Measurements from ENCODE around the gene SCARB1. TPM values are rescaled to one million over a fixed set of nuclear protein-coding genes. Genes with fewer than 3 reads are reported as not detected.

The SCARB1 gene
- total and polyA plus RNA-seq, 2 donors (not counting 3 experiments of a cell fraction or from before 2014, with no cell fraction given), result 125 to 141 TPM

DNA sequence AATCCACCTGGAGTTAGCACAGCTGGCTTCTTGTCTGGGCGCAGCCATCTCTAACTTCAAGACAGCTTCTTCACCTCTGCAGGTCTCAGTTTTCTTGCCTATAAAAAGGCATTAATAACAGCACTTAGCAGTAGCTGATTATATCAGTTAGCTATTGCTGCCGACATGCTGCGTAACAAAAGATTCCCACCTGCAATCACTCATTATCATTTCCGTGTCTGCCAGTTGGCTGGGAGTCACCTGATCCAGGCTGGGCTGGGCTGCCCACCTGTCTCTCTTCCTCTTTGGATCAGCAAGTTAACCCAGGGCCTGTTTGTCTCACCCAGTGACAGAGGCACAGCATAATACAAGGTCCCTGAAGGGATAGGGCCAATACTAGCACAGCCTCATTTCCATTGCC, 109.7 kb downstream of the SCARB1 start:
- no peaks in the 10 kb centered on the region for H3K9me1 ChIP-seq (replicated peaks; ENCODE audit: control insufficient read depth, extremely low read depth, insufficient read depth, low read length)
- dilution Hi-C loops (cut with MboI; ENCODE audit: extremely low pct_ligation_motif_present, low sequenced_read_pairs) (no loop called here), intact Hi-C loops (cut with micrococcal nuclease) (no loop called here)
- FAIRE-seq (no peak), DNase-seq (ENCODE audit: low read depth, low spot score) (no peak)
- no peaks in the 10 kb centered on the region for H4K20me1 ChIP-seq (replicated peaks; ENCODE audit: control insufficient read depth, extremely low read depth, insufficient read depth, low read length)
- CTCF ChIA-PET, result interaction anchor here (1.4 kb wide), 1 partner anchor 235 kb away, joined by 3 read pairs; no protein-coding TSS in a partner anchor
- no peak overlapping the region for H3K9ac ChIP-seq (replicated peaks; ENCODE audit: extremely low read depth, insufficient read depth, low read length)
- no peak overlapping the region for H3K27ac ChIP-seq (ENCODE audit: insufficient read depth, low read depth, low read length)
- no peak overlapping the region for H3K4me2 ChIP-seq (ENCODE audit: insufficient read depth, low read length)
- no TSS peak for BruUV-seq (replicated peaks)
- no peaks in the 10 kb centered on the region for H3K36me3 ChIP-seq (ENCODE audit: control insufficient read depth in 2 of 2, extremely low read depth in 1 of 2, insufficient read depth in 2 of 2, low read length in 2 of 2)
- no peaks in the 10 kb centered on the region for H3K79me2 ChIP-seq (ENCODE audit: control insufficient read depth, insufficient read depth, low read length)
- no peaks in the 10 kb centered on the region for H3K9me3 ChIP-seq (replicated peaks; ENCODE audit: control insufficient read depth, insufficient read depth, low read length)
- no peak overlapping the region for H3K4me3 ChIP-seq (replicated peaks in 1 of 3; ENCODE audit: insufficient read depth in 1 of 3, low read depth in 1 of 3, low read length in 3 of 3)
- TF ChIP-seq POLR2A (IDR thresholded peaks at IDR 0.05; ENCODE audit: low read depth, low read length) (no peak), MYC (IDR thresholded peaks at IDR 0.05; ENCODE audit: low read depth, low read length) (no peak), GATA2 (IDR thresholded peaks at IDR 0.05; ENCODE audit: insufficient read depth, insufficient read length, low read depth, low read length) (no peak)
- no peak overlapping the region for H2AFZ ChIP-seq (ENCODE audit: low read depth, low read length)
- H3K27me3 ChIP-seq (ENCODE audit: control insufficient read depth in 2 of 2, insufficient read depth in 2 of 2, low read length in 2 of 2), result peaks cover 0 to 4% of the 10 kb centered on the region in 2 experiments
- H3K4me1 ChIP-seq (ENCODE audit: control insufficient read depth, extremely low read depth, insufficient read depth, low read length), result no peaks in the 10 kb centered on the region
- POLR2A ChIA-PET, result no interaction called here

DNA sequence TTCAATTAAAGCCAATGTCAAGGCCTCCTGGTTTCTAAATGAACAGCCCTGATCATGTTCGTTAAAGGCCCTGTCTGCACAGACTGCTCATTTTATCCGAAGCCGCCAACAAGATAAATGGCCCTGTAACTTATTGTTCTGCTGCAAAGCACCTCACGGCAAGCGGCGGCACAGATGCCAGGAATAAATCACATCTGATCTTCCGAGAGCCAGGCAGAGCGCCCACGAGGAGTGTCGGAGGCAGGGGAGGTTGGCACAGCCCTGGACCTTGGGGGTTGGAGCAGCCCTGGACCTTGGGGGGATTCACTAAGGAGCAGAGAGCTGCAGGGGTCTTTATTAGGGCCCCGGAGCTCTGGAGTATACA, 110.5 kb downstream of the SCARB1 start:
- Histone ChIP-seq H3K4me3 (replicated peaks in 1 of 3; ENCODE audit: insufficient read depth in 1 of 3, low read depth in 1 of 3, low read length in 3 of 3) (no peak overlapping the region), H2AFZ (ENCODE audit: low read depth, low read length) (no peak overlapping the region), H3K9me3 (replicated peaks; ENCODE audit: control insufficient read depth, insufficient read depth, low read length) (no peaks in the 10 kb centered on the region), H3K9ac (replicated peaks; ENCODE audit: extremely low read depth, insufficient read depth, low read length) (no peak overlapping the region), H4K20me1 (replicated peaks; ENCODE audit: control insufficient read depth, extremely low read depth, insufficient read depth, low read length) (no peaks in the 10 kb centered on the region), H3K36me3 (ENCODE audit: control insufficient read depth in 2 of 2, extremely low read depth in 1 of 2, insufficient read depth in 2 of 2, low read length in 2 of 2) (no peaks in the 10 kb centered on the region), H3K27ac (ENCODE audit: insufficient read depth, low read depth, low read length) (no peak overlapping the region), H3K79me2 (ENCODE audit: control insufficient read depth, insufficient read depth, low read length) (no peaks in the 10 kb centered on the region), H3K9me1 (replicated peaks; ENCODE audit: control insufficient read depth, extremely low read depth, insufficient read depth, low read length) (no peaks in the 10 kb centered on the region), H3K4me2 (ENCODE audit: insufficient read depth, low read length) (no peak overlapping the region), H3K4me1 (ENCODE audit: control insufficient read depth, extremely low read depth, insufficient read depth, low read length) (no peaks in the 10 kb centered on the region), H3K27me3 (ENCODE audit: control insufficient read depth in 2 of 2, insufficient read depth in 2 of 2, low read length in 2 of 2) (peaks cover 0 to 4% of the 10 kb centered on the region in 2 experiments)
- no peak for FAIRE-seq
- CTCF ChIA-PET, result no interaction called here
- POLR2A ChIA-PET, result no interaction called here
- dilution Hi-C loops (cut with MboI; ENCODE audit: extremely low pct_ligation_motif_present, low sequenced_read_pairs) (no loop called here), intact Hi-C loops (cut with micrococcal nuclease) (no loop called here)
- no peak for DNase-seq (ENCODE audit: low read depth, low spot score)
- TF ChIP-seq, protein P1, sequence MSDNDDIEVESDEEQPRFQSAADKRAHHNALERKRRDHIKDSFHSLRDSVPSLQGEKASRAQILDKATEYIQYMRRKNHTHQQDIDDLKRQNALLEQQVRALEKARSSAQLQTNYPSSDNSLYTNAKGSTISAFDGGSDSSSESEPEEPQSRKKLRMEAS (IDR thresholded peaks at IDR 0.05; ENCODE audit: insufficient read depth, insufficient read length), result no peak
- TF ChIP-seq JUN (IDR thresholded peaks at IDR 0.05; ENCODE audit: borderline replicate concordance, insufficient read depth, insufficient read length, low read depth) (no peak), GATA2 (IDR thresholded peaks at IDR 0.05; ENCODE audit: insufficient read depth, insufficient read length, low read depth, low read length) (no peak), POLR2AphosphoS5 (IDR thresholded peaks at IDR 0.05; ENCODE audit: insufficient read depth, low read depth, low read length) (no peak)
- no TSS peak for BruUV-seq (replicated peaks)
